ENCODE data around the gene SLC24A3. TPM values are rescaled to one million over a fixed set of nuclear protein-coding genes. Genes with fewer than 3 reads are reported as not detected.

The SLC24A3 gene
- total and polyA plus RNA-seq, 2 of the 13 experiments (the other 11 are each of a cell fraction or from before 2014, with no cell fraction given), result not detected

DNA sequence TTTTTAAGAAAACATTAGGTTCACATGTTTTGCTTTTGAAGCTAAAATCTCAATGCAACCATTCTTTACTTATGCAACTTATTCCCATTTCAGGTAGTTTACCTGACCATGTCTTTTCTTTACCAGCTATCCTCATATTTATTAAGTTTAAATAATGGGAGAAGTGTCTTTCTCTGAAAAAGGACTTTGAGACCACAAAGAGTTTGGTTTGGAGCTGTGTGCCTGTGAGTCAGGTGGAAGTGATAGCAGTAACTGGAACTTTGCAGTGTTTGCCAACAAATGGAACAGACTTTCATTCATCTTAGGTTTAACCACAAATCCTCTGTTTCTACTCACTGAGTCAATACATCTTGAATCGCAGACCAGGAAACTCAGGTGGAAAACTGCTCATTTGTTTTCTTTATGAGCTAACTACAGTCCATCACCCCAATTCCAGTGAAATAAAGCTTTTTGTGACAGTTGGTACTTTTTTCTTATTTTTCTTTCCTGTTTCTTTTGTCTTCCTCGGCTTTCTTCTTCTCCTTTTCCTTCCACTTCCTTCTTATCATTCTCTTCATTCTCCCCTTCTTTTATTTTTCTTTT lies 397.3 kb downstream of the SLC24A3 start (continued):
- TF ChIP-seq, protein P1, sequence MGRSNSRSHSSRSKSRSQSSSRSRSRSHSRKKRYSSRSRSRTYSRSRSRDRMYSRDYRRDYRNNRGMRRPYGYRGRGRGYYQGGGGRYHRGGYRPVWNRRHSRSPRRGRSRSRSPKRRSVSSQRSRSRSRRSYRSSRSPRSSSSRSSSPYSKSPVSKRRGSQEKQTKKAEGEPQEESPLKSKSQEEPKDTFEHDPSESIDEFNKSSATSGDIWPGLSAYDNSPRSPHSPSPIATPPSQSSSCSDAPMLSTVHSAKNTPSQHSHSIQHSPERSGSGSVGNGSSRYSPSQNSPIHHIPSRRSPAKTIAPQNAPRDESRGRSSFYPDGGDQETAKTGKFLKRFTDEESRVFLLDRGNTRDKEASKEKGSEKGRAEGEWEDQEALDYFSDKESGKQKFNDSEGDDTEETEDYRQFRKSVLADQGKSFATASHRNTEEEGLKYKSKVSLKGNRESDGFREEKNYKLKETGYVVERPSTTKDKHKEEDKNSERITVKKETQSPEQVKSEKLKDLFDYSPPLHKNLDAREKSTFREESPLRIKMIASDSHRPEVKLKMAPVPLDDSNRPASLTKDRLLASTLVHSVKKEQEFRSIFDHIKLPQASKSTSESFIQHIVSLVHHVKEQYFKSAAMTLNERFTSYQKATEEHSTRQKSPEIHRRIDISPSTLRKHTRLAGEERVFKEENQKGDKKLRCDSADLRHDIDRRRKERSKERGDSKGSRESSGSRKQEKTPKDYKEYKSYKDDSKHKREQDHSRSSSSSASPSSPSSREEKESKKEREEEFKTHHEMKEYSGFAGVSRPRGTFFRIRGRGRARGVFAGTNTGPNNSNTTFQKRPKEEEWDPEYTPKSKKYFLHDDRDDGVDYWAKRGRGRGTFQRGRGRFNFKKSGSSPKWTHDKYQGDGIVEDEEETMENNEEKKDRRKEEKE (IDR thresholded peaks at IDR 0.05), result no peak
- TF ChIP-seq ZBTB33 (CRISPR knock-in tag; IDR thresholded peaks at IDR 0.05), result no peak
- TF ChIP-seq ZBTB2 (CRISPR knock-in tag; IDR thresholded peaks at IDR 0.05; ENCODE audit: low read depth), result no peak
- no peak for TF ChIP-seq CC2D1A (CRISPR knock-in tag; IDR thresholded peaks at IDR 0.05)
- no peak; the same call in 1 of the 2 replicates for TF ChIP-seq RFX3 (CRISPR knock-in tag; IDR thresholded peaks at IDR 0.05)
- peak; percentile 89 for TF ChIP-seq HMG20A (CRISPR knock-in tag; IDR thresholded peaks at IDR 0.05; ENCODE audit: borderline replicate concordance)
- no peak for TF ChIP-seq CREB1 (IDR thresholded peaks at IDR 0.05)
- no peak for TF ChIP-seq CREB1 (CRISPR knock-in tag; IDR thresholded peaks at IDR 0.05)
- no peak for TF ChIP-seq ZBTB7B (CRISPR knock-in tag; IDR thresholded peaks at IDR 0.05)
- TF ChIP-seq PRPF4 (IDR thresholded peaks at IDR 0.05; ENCODE audit: low read depth, low read length, poor library complexity, severe bottlenecking), result no peak
- no peak for TF ChIP-seq CREBL2 (CRISPR knock-in tag; IDR thresholded peaks at IDR 0.05; ENCODE audit: borderline replicate concordance)
- TF ChIP-seq, protein P2, sequence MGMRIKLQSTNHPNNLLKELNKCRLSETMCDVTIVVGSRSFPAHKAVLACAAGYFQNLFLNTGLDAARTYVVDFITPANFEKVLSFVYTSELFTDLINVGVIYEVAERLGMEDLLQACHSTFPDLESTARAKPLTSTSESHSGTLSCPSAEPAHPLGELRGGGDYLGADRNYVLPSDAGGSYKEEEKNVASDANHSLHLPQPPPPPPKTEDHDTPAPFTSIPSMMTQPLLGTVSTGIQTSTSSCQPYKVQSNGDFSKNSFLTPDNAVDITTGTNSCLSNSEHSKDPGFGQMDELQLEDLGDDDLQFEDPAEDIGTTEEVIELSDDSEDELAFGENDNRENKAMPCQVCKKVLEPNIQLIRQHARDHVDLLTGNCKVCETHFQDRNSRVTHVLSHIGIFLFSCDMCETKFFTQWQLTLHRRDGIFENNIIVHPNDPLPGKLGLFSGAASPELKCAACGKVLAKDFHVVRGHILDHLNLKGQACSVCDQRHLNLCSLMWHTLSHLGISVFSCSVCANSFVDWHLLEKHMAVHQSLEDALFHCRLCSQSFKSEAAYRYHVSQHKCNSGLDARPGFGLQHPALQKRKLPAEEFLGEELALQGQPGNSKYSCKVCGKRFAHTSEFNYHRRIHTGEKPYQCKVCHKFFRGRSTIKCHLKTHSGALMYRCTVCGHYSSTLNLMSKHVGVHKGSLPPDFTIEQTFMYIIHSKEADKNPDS (CRISPR knock-in tag; IDR thresholded peaks at IDR 0.05), result no peak
- TF ChIP-seq GTF2F1 (IDR thresholded peaks at IDR 0.05; ENCODE audit: low read length), result no peak
- TF ChIP-seq, protein P3, sequence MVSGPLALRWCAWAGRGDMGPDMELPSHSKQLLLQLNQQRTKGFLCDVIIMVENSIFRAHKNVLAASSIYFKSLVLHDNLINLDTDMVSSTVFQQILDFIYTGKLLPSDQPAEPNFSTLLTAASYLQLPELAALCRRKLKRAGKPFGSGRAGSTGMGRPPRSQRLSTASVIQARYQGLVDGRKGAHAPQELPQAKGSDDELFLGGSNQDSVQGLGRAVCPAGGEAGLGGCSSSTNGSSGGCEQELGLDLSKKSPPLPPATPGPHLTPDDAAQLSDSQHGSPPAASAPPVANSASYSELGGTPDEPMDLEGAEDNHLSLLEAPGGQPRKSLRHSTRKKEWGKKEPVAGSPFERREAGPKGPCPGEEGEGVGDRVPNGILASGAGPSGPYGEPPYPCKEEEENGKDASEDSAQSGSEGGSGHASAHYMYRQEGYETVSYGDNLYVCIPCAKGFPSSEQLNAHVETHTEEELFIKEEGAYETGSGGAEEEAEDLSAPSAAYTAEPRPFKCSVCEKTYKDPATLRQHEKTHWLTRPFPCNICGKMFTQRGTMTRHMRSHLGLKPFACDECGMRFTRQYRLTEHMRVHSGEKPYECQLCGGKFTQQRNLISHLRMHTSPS (CRISPR knock-in tag; IDR thresholded peaks at IDR 0.05; ENCODE audit: low read depth), result no peak
- no peak for TF ChIP-seq ZBTB8A (CRISPR knock-in tag; IDR thresholded peaks at IDR 0.05; ENCODE audit: borderline replicate concordance, low read depth)
- no peak; the same call in 1 of the 2 replicates for TF ChIP-seq HNRNPUL1 (IDR thresholded peaks at IDR 0.05; ENCODE audit: low read depth, low read length)
- TF ChIP-seq, protein P4, sequence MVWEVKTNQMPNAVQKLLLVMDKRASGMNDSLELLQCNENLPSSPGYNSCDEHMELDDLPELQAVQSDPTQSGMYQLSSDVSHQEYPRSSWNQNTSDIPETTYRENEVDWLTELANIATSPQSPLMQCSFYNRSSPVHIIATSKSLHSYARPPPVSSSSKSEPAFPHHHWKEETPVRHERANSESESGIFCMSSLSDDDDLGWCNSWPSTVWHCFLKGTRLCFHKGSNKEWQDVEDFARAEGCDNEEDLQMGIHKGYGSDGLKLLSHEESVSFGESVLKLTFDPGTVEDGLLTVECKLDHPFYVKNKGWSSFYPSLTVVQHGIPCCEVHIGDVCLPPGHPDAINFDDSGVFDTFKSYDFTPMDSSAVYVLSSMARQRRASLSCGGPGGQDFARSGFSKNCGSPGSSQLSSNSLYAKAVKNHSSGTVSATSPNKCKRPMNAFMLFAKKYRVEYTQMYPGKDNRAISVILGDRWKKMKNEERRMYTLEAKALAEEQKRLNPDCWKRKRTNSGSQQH (CRISPR knock-in tag; IDR thresholded peaks at IDR 0.05; ENCODE audit: low read depth), result no peak
- no peak for TF ChIP-seq ZNF350 (CRISPR knock-in tag; IDR thresholded peaks at IDR 0.05; ENCODE audit: borderline replicate concordance, low read depth)
